LNCaP clone FGC (cell line): ENCODE data around the gene ARL15.

Source experiments
- DNase-seq: peaks from one replicate; pipeline ENCODE4 v3.0.0-alpha.2; 2011; ENCODE audit warnings: low read depth
- H3K4me3 ChIP-seq: 2 replicates; pipeline ENCODE4 v1.5.1; 2011; ENCODE audit warnings: mild to moderate bottlenecking, low read depth, low read length, control low read depth
- CTCF ChIP-seq: IDR thresholded peaks from 2 replicates; pipeline ENCODE4 v1.5.1; 2012; ENCODE audit warnings: mild to moderate bottlenecking; ENCODE audit not compliant: control insufficient read depth, insufficient read depth; ENCODE audit errors: extremely low read depth

The ARL15 gene

GRCh38 chr5:54288568-54289217, 21.7 kb downstream of the ARL15 start:
- no peak for DNase-seq
- H3K4me3 ChIP-seq: no peak overlapping the region
- TF ChIP-seq CTCF: no peak

GRCh38 chr5:54285686-54286085, 24.7 kb downstream of the ARL15 start:
- H3K4me3 ChIP-seq: no peak overlapping the region
- DNase-seq: no peak
- no peak for TF ChIP-seq CTCF

- TF ChIP-seq CTCF: no peak
- H3K4me3 ChIP-seq: no peak overlapping the region
- DNase-seq: no peak
Observed at GRCh38 chr5:54284586-54284985, 25.8 kb downstream of the ARL15 start.

- H3K4me3 ChIP-seq: no peak overlapping the region
- no peak for DNase-seq
- no peak for TF ChIP-seq CTCF
Observed at GRCh38 chr5:54282876-54283275, 27.5 kb downstream of the ARL15 start.

GRCh38 chr5:54281960-54282692, 28.2 kb downstream of the ARL15 start:
- no peak for TF ChIP-seq CTCF
- no peak overlapping the region for H3K4me3 ChIP-seq
- DNase-seq: no peak

GRCh38 chr5:54279960-54280359, 30.4 kb downstream of the ARL15 start:
- TF ChIP-seq CTCF: no peak

GRCh38 chr5:54278979-54279717, 31.2 kb downstream of the ARL15 start:
- no peak overlapping the region for H3K4me3 ChIP-seq
- no peak for TF ChIP-seq CTCF
- no peak for DNase-seq

More at GRCh38 chr5:54279960-54280359, 30.4 kb downstream of the ARL15 start:
- DNase-seq: no peak
- H3K4me3 ChIP-seq: no peak overlapping the region
